Measurements from ENCODE around the gene TOMM20. TPM values are rescaled to one million over a fixed set of nuclear protein-coding genes. Genes with fewer than 3 reads are reported as not detected.

TOMM20 gene
- total and polyA plus RNA-seq, 2 of the 8 experiments (the other 6 are each of a cell fraction or from before 2014, with no cell fraction given), result 71.4 to 168 TPM

GRCh38 chr1:235128456-235129328 lies at the start of gene TOMM20 (continued):
- TF ChIP-seq BACH1 (IDR thresholded peaks at IDR 0.05; ENCODE audit: low read length) (no peak), YY1 (IDR thresholded peaks at IDR 0.05; ENCODE audit: low read depth, low read length) (no peak; the same call in 1 of the 2 replicates), GTF2F1 (IDR thresholded peaks at IDR 0.05; ENCODE audit: borderline replicate concordance, low read depth, low read length) (peak; percentile 81), FOSL1 (IDR thresholded peaks at IDR 0.05; ENCODE audit: insufficient read depth, low read depth, low read length) (no peak), SIN3A (conservative IDR thresholded peaks at IDR 0.05 in 1 of 2, IDR thresholded peaks at IDR 0.05 in 1 of 2; ENCODE audit: low read depth in 1 of 2, low read length in 2 of 2) (peak; percentile 54 to 74; a peak in 2 of 4 replicates), E2F6 (IDR thresholded peaks at IDR 0.05) (peak; percentile 46), TAF1 (IDR thresholded peaks at IDR 0.05; ENCODE audit: low read depth, low read length) (peak; percentile 96), TAF7 (optimal IDR thresholded peaks at IDR 0.05; ENCODE audit: borderline replicate concordance, low read depth, low read length) (peak; percentile 72), GABPA (IDR thresholded peaks at IDR 0.05; ENCODE audit: borderline replicate concordance, insufficient read depth, low read length) (peak; percentile 82), CHD1 (IDR thresholded peaks at IDR 0.05; ENCODE audit: low read depth, low read length) (0 out of 2 replicates have a peak, but pooled peaks have one; percentile 1), POLR2AphosphoS5 (IDR thresholded peaks at IDR 0.05; ENCODE audit: low read depth, low read length) (peak; percentile 99), MAX (IDR thresholded peaks at IDR 0.05) (peak; percentile 94), SP2 (IDR thresholded peaks at IDR 0.05; ENCODE audit: low read length) (no peak), USF2 (IDR thresholded peaks at IDR 0.05; ENCODE audit: low read length) (peak; percentile 89), KDM5A (IDR thresholded peaks at IDR 0.05; ENCODE audit: low read length) (peak; percentile 41), KDM4A (IDR thresholded peaks at IDR 0.05; ENCODE audit: low read depth, low read length, severe bottlenecking) (peak; percentile 46), CTCF (IDR thresholded peaks at IDR 0.05; ENCODE audit: control extremely low read depth in 1 of 3, insufficient read depth in 1 of 3, low read depth in 1 of 3, low read length in 3 of 3) (0 out of 4 replicates have a peak, but pooled peaks of 1 of the 3 experiments have one; percentile 0), CREB1 (IDR thresholded peaks at IDR 0.05) (peak; percentile 79), SIRT6 (IDR thresholded peaks at IDR 0.05; ENCODE audit: low read length) (no peak)

Data from H1 (cell line).